Stimulated activated CD4-positive, alpha-beta T cell treated with anti-CD3 and anti-CD28 coated beads, Interleukin-15, amount 100 ng/mL, for 24 hours (primary cell): ENCODE measurements around the gene HIF3A.
A peak's percentile ranks its signal among the peaks of the same experiment; 100 is the strongest.
"Not testable (repeated sequence)": the region's sequence is repeated elsewhere in the genome, so short reads cannot be mapped to it uniquely, and the experiment has no call there.

Experiments
- DNase-seq: peaks from one replicate; pipeline ENCODE4 v3.0.0-alpha.2; 2020

The HIF3A gene

GRCh38 chr19:46296722-46297461, at the start of gene HIF3A:
TSS of gene HIF3A (plus strand) at chr19:46297042. CDS start at chr19:46297077, 35 bp downstream.
- DNase-seq, result no peak

DNA sequence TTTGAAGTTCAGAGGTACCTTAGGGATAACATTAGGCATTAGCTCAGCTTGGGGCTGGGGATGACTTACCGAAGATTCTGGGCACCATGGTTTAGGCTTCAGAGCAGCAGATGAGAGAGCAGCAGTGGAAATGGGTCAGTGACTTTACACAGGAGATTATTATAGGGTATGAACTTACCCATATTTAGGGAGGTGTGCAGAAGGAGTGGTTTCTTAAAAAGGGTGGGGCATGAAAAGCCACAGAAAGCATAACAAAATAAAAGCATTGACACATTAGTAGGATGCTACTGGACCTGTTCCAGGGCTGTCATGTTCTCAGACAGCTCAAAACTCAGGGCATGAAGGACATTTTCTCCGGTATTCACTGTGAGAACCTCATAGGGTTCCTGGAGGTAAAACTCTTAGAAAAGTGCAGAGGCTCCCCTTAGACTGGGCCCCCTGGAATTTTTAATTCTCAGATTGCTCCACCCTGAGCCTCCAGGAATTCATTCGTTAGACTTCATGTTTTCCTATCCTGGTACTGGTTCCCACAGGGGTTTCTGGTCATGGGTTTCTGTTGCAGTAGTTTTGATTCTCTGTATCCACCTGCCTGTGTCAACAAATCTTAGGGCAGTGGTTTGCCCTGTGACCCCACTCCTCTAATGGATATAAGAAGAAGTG, 46.6 kb upstream of the HIF3A start:
- DNase-seq, result no peak

DNA sequence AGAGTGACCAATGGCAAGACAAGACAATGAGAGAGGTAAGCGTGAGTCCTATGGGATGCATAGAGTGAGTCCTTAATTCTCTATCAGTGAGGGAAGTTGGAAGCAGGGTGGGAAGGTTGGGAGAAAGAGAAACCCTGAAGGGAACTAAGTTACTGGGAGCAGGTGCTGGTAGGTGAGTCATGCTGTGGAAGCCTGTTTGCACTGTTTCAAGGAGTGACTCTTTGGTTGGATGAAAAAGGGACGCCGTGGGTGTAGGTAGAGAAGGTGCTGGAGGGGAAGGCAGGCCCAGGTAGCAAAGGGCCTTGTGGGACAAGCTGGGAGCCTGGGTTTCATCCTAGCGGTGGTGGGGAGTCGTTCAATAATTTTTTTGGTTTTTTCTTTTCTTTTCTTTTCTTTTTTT, 45.4 kb upstream of the HIF3A start:
- DNase-seq, result no peak

- DNase-seq, result no peak
These were observed 42.1 kb upstream of the HIF3A start for GRCh38 chr19:46254776-46255175.

GRCh38 chr19:46256855-46257254, 40.0 kb upstream of the HIF3A start:
- DNase-seq, result no peak

- DNase-seq, result not testable (repeated sequence)
These were observed 35.3 kb upstream of the HIF3A start for GRCh38 chr19:46261501-46261900.

DNA sequence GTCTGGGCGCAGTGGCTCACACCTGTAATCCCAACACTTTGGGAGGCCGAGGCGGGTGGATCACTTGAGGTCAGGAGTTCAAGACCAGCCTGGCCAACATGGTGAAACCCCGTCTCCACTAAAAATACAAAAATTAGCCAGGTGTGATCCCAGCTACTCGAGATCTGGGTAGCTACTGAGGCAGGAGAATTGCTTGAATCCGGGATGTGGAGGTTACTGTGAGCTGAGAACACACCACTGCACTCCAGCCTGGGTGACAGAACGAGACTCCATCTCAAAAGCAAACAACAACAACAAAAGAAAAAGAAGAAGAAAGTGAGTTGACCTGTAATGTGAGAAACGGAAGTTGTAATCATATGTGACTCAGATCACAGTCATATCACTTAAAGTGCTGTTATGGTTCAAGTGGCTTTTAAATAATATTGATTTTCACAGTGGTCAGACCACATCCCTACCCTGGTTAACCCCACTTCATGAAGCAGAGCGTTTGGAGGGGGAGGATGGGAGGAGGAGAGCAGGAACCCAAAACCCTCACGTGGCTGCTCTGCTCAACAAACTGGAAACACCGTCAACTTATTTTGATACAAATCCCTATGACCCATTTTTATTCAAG, 34.1 kb upstream of the HIF3A start:
- peak; percentile 79 for DNase-seq

- DNase-seq, result not testable (repeated sequence)
These were observed 32.0 kb upstream of the HIF3A start for GRCh38 chr19:46264801-46265200.

- peak; percentile 78 for DNase-seq
These were observed 31.5 kb upstream of the HIF3A start for GRCh38 chr19:46265217-46265828.

- no peak for DNase-seq
These were observed 27.7 kb upstream of the HIF3A start for GRCh38 chr19:46269101-46269500.

- DNase-seq, result no peak
These were observed 26.2 kb upstream of the HIF3A start for GRCh38 chr19:46270521-46271256.

DNA sequence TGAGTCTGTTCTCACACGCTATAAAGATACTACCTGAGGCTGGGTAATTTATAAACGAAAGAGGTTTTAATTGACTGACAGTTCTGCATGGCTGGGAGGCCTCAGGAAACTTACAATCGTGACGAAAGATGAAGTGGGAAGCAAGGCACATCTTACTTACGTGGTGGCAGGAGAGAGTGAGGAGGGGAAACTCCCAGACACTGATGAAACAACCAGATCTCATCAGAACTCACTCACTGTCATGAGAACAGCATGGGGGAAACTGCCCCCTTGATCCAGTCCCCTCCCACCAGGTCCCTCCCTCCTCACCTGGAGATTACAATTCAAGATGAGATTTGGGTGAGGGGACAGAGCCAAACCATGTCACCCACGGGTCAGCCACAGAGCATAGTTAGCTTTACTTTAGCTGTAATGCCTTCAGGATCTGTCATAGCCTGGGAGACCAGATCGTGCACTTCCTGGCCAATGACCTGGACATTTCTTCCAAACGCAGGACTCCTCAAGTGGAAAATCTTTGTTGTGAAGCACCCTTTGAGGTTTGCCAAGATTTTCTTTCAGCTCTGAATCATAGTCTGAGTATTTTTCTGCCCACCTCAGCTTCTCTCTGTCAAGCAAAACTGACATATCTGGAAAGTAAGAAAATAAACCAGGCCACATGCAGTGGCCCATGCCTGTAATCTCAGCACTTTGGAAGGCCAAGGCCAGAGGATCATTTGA, 25.2 kb upstream of the HIF3A start:
- DNase-seq, result peak; percentile 34

- DNase-seq, result not testable (repeated sequence)
These were observed 22.9 kb upstream of the HIF3A start for GRCh38 chr19:46273931-46274330.

GRCh38 chr19:46279177-46279576, 17.7 kb upstream of the HIF3A start:
- DNase-seq, result no peak

DNA sequence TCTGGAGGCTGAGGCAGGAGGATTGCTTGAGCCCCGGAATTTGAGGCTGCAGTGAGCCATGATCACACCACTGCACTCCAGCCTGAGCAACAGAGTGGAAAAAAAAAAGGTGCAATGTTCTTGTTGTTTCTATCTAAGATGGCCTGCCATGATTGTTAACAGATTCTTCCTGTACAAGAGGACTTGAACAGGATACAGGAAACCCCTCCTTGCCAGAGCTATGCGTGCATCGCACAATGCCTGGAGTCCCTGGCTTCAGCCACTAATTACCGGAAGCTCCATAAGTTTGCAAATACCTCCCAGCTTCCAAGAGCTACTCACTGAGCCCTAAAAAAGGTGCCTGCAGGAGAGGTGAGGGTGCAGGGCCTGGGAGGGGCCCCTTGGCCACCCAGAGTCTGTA, 13.1 kb upstream of the HIF3A start:
- no peak for DNase-seq

DNA sequence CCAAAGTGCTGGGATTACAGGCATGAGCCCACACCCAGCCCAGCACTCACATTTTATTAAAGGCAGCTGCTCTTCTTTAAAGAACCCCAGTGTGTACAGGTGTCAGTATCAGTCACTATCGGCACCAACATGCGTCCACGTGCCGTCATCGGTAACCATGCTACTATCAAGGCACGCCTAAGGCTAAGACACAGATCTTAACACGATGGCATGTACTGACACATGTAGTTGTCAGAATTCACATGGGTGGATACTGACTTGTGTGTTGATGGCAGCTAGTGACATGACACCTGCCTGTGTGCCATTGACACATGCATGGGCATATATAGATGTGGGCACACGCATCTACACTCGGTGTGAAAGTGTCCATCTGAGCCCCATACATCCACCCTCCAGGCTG, 12.2 kb upstream of the HIF3A start:
- no peak for DNase-seq

- no peak for DNase-seq
These were observed 9.3 kb upstream of the HIF3A start for GRCh38 chr19:46287585-46287984.

- no peak for DNase-seq
These were observed 7.8 kb upstream of the HIF3A start for GRCh38 chr19:46288896-46289588.

- no peak for DNase-seq
These were observed 6.9 kb upstream of the HIF3A start for GRCh38 chr19:46289724-46290619.

DNA sequence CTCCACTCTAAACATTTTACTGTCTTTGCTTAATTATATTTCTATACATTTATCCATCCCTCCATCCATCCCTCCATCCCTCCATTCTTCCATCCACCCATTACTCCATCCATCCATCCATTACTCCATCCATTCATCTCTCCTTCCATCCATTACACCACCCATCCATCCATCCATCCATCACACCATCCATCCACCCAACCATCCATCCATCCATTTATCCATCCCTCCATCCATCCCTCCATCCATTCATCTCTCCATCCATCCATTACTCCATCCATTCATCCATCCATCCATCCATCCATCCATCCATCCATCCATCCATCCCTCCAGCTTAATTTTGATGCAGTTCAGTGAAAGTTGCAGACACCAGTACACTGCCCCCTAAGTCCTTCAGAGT, 5.0 kb upstream of the HIF3A start:
- no peak for DNase-seq

DNA sequence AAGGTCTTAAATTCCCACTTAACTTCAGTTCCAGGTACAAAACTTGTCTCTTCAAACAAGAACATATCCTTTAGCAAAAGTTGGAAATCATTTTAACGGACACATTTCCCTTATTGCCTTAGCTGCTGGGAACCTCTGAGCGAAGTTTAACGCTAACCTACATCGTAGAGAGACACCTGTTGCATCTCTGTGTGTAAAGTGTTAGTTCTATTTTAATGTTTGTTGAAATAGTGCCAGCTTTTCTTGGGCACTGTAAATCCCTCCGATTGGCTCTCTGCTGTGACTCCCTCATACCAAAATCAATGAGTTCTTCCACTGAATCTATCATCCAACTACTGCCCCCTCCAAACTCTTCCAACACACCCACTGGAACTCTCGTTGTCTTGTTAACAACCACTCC, 2.3 kb upstream of the HIF3A start:
- no peak for DNase-seq
